ENCODE data around the gene RALGAPA2. TPM values are rescaled to one million over a fixed set of nuclear protein-coding genes. Genes with fewer than 3 reads are reported as not detected.

RALGAPA2 gene
- total and polyA plus RNA-seq, 2 donors (not counting 3 experiments of a cell fraction or from before 2014, with no cell fraction given) = 10.0 to 46.8 TPM

DNA sequence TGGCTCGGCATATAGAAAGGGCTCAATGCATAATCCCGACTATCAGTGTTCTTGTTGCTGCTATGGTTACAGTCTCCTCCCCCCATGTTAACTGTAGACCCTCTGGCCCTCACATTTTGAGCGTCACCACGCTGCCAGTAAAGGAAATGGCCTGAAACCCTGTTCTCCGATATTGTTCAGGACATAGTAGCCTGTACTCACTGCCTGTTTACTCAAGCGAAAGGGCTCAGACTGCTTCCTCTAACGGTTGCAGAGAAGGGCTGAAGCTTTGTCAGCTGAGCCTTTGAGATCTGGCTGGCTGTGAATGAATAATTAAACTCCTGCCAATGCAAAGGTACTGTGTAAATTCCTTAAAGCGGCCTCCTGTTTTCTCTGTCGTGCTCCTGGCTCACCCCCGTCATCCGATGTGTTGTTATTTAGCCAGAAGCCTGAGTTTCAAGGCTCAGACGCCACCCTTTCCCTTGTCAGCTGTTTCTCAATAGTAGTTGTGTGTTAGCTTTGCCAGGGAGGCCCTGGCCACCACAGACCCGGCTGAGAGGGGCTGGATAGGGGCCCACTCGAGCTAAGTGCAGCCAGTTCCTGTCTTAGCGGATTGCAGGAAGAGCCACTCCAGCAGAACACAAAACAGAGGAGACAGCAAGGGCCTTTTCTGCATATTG is 31.2 kb upstream of the RALGAPA2 start:
- H3K79me2 ChIP-seq (ENCODE audit: control insufficient read depth, insufficient read depth, low read length) = no peaks in the 10 kb centered on the region
- DNase-seq (ENCODE audit: low read depth, low spot score) (peak; percentile 97), FAIRE-seq (peak; percentile 96)
- TF ChIP-seq POLR2AphosphoS5 (IDR thresholded peaks at IDR 0.05; ENCODE audit: insufficient read depth, low read depth, low read length) (peak; percentile 14), JUN (IDR thresholded peaks at IDR 0.05; ENCODE audit: borderline replicate concordance, insufficient read depth, insufficient read length, low read depth) (peak; percentile 18), POLR2A (IDR thresholded peaks at IDR 0.05; ENCODE audit: low read depth, low read length) (peak; percentile 49)
- TF ChIP-seq, protein P1, sequence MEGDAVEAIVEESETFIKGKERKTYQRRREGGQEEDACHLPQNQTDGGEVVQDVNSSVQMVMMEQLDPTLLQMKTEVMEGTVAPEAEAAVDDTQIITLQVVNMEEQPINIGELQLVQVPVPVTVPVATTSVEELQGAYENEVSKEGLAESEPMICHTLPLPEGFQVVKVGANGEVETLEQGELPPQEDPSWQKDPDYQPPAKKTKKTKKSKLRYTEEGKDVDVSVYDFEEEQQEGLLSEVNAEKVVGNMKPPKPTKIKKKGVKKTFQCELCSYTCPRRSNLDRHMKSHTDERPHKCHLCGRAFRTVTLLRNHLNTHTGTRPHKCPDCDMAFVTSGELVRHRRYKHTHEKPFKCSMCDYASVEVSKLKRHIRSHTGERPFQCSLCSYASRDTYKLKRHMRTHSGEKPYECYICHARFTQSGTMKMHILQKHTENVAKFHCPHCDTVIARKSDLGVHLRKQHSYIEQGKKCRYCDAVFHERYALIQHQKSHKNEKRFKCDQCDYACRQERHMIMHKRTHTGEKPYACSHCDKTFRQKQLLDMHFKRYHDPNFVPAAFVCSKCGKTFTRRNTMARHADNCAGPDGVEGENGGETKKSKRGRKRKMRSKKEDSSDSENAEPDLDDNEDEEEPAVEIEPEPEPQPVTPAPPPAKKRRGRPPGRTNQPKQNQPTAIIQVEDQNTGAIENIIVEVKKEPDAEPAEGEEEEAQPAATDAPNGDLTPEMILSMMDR (IDR thresholded peaks at IDR 0.05; ENCODE audit: extremely low read depth in 1 of 2, insufficient read depth in 1 of 2, low read depth in 1 of 2, low read length in 2 of 2) = no peak
- peaks cover 15% of the 10 kb centered on the region for H3K4me1 ChIP-seq (ENCODE audit: control insufficient read depth, extremely low read depth, insufficient read depth, low read length)
- no peaks in the 10 kb centered on the region for H3K36me3 ChIP-seq (ENCODE audit: control insufficient read depth in 2 of 2, extremely low read depth in 1 of 2, insufficient read depth in 2 of 2, low read length in 2 of 2)
- peak overlapping the region in 1 of 3 experiments; percentile 7 for H3K4me3 ChIP-seq (replicated peaks in 1 of 3; ENCODE audit: insufficient read depth in 1 of 3, low read depth in 1 of 3, low read length in 3 of 3)
- peak overlapping the region; percentile 96 for H3K27ac ChIP-seq (ENCODE audit: insufficient read depth, low read depth, low read length)
- H3K27me3 ChIP-seq (ENCODE audit: control insufficient read depth in 2 of 2, insufficient read depth in 2 of 2, low read length in 2 of 2) = no peaks in the 10 kb centered on the region
- no peaks in the 10 kb centered on the region for H3K9me1 ChIP-seq (replicated peaks; ENCODE audit: control insufficient read depth, extremely low read depth, insufficient read depth, low read length)
- H4K20me1 ChIP-seq (replicated peaks; ENCODE audit: control insufficient read depth, extremely low read depth, insufficient read depth, low read length) = no peaks in the 10 kb centered on the region
- dilution Hi-C loops (cut with MboI; ENCODE audit: extremely low pct_ligation_motif_present, low sequenced_read_pairs) (no loop called here), intact Hi-C loops (cut with micrococcal nuclease) (loop anchor here (1.0 to 5.0 kb wide), 4 partner anchors 9 to 36 kb away; no protein-coding TSS in a partner anchor)
- peak overlapping the region; percentile 49 for H3K4me2 ChIP-seq (ENCODE audit: insufficient read depth, low read length)
- H2AFZ ChIP-seq (ENCODE audit: low read depth, low read length) = peak overlapping the region; percentile 88
- CTCF ChIA-PET = interaction anchor here (1.0 to 2.6 kb wide), 6 partner anchors 13 to 81 kb away, joined by 3 to 11 read pairs (median 6); no protein-coding TSS in a partner anchor
- H3K9ac ChIP-seq (replicated peaks; ENCODE audit: extremely low read depth, insufficient read depth, low read length) = peak overlapping the region; percentile 80
- POLR2A ChIA-PET = interaction anchor here (0.5 to 1.7 kb wide), 4 partner anchors 10 to 34 kb away, joined by 3 to 6 read pairs (median 4); no protein-coding TSS in a partner anchor
- BruUV-seq (replicated peaks) = TSS peak; percentile 89
- H3K9me3 ChIP-seq (replicated peaks; ENCODE audit: control insufficient read depth, insufficient read depth, low read length) = no peaks in the 10 kb centered on the region

Measured in endothelial cell of umbilical vein (primary cell).